Epithelial cell of esophagus (primary cell): Measurements from ENCODE around the gene PLAAT2.
"Not testable (repeated sequence)": the region's sequence is repeated elsewhere in the genome, so short reads cannot be mapped to it uniquely, and the experiment has no call there.

Experiments used
- DNase-seq: peaks from one replicate; pipeline ENCODE4 v3.0.0; 2010; ENCODE audit warnings: low read depth
- H3K4me3 ChIP-seq: 2 replicates; pipeline ENCODE4 v1.5.1; 2011; ENCODE audit warnings: mild to moderate bottlenecking, low read length, control low read depth
- CTCF ChIP-seq: IDR thresholded peaks from 2 replicates; pipeline ENCODE4 v1.5.1; 2011; ENCODE audit warnings: low read depth, mild to moderate bottlenecking, low read length, control low read depth, inconsistent platforms; ENCODE audit not compliant: insufficient read depth; ENCODE audit errors: missing control alignments

The PLAAT2 gene

GRCh38 chr11:63590024-63590788 lies 27.0 kb upstream of the PLAAT2 start:
- TF ChIP-seq CTCF, result no peak
- H3K4me3 ChIP-seq, result no peak overlapping the region
- DNase-seq, result no peak

GRCh38 chr11:63589000-63589399 lies 25.8 kb upstream of the PLAAT2 start:
- no peak for TF ChIP-seq CTCF
- H3K4me3 ChIP-seq, result no peak overlapping the region
- DNase-seq, result no peak

- no peak overlapping the region for H3K4me3 ChIP-seq
- TF ChIP-seq CTCF, result no peak
- DNase-seq, result no peak
These were observed 23.4 kb upstream of the PLAAT2 start for GRCh38 chr11:63586451-63587166.

GRCh38 chr11:63583357-63583677 lies 20.1 kb upstream of the PLAAT2 start:
- H3K4me3 ChIP-seq, result no peak overlapping the region
- no peak for TF ChIP-seq CTCF
- no peak for DNase-seq

GRCh38 chr11:63581224-63581623 lies 18.0 kb upstream of the PLAAT2 start:
- not testable (repeated sequence) for DNase-seq, H3K4me3 ChIP-seq

GRCh38 chr11:63578882-63579281 lies 15.7 kb upstream of the PLAAT2 start:
- not testable (repeated sequence) for H3K4me3 ChIP-seq, DNase-seq

- no peak for TF ChIP-seq CTCF
- no peak overlapping the region for H3K4me3 ChIP-seq
- peak; percentile 53 for DNase-seq
These were observed 11.8 kb upstream of the PLAAT2 start for GRCh38 chr11:63574856-63575602.
